Neural progenitor cell (in vitro differentiated cells): ENCODE measurements around the gene DACH1.

Source experiments
- CTCF ChIP-seq: fragments of 200-600 bp; sonication (generic); IDR thresholded peaks from 2 replicates; pipeline ENCODE4 v1.5.1; 2017; ENCODE audit warnings: antibody characterized with exemption, mild to moderate bottlenecking
- EZH2 ChIP-seq: fragments of 200-600 bp; sonication (generic); IDR thresholded peaks from 2 replicates; pipeline ENCODE4 v1.6.1; 2017; ENCODE audit warnings: antibody characterized with exemption, mild to moderate bottlenecking, moderate library complexity

GRCh38 chr13:71685072-71685471 is 181.9 kb downstream of the DACH1 start:
- no peak for TF ChIP-seq CTCF
- TF ChIP-seq EZH2 = no peak
